Bronchus fibroblast of lung (primary cell): Measurements from ENCODE around the gene NWD2. TPM values are rescaled to one million over a fixed set of nuclear protein-coding genes. Genes with fewer than 3 reads are reported as not detected.

Experiments used
- total RNA-seq: library from RNA; depleted of rRNA; stranded (reverse); fragments of >200 nt; gene quantifications from 2 replicates; pipeline ENCODE4 v1.2.3, GENCODE V29; 2015

The NWD2 gene
- total RNA-seq = not detected in 2 replicates

DNA sequence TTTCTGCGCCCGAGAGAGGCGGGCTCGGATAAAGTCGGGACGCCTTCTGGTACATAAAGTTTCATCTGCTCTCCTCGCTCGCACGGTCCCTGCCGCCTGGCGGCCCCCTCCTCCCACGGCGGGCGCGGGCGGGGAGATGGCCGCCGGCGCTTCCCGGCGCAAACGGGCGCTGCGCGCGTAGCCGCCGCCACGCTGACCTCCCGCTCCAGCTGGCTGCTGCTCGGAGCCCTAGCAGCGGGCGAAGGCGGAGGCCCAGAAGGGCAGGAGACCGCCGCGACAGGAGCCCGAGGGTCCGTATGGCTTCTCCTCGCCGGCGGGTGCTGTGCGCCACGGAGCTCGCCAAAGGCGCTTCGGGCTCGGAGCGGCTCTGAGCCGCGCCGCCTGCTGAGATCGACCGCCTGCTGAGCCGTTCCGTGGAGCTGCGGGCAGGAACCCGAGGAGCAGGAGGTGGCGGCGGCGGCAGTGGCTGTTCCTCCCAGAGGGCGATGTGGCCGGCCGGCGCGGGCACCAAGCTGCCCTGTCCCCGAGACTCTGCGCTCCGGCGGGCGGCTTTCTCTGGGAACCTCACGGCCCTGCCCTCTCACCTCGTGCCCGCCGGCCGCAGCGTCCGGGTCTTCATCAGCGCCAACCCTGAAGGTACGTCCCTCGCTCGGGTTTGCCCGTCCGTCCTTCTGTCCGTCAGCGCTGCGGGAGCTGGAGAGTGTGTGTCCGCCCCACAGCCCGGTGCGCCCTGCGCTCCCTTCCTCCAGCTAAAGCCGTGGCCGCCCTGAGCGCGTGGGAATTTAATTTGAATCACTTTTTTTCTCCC lies at the start of gene NWD2:
Gene NWD2, plus strand, starts transcription at position 161 of the 808 bp plus-strand sequence. Its CDS starts 325 bp downstream, at position 486.

